Measurements from ENCODE around the gene CACUL1.
"Not testable (repeated sequence)": the region's sequence is repeated elsewhere in the genome, so short reads cannot be mapped to it uniquely, and the experiment has no call there.

CACUL1 gene

GRCh38 chr10:118754556-118755423 is at the start of gene CACUL1:
CACUL1 (minus strand) TSS chr10:118754970; CDS start chr10:118754762, 208 bp downstream.
- peak; percentile 98 for DNase-seq

DNA sequence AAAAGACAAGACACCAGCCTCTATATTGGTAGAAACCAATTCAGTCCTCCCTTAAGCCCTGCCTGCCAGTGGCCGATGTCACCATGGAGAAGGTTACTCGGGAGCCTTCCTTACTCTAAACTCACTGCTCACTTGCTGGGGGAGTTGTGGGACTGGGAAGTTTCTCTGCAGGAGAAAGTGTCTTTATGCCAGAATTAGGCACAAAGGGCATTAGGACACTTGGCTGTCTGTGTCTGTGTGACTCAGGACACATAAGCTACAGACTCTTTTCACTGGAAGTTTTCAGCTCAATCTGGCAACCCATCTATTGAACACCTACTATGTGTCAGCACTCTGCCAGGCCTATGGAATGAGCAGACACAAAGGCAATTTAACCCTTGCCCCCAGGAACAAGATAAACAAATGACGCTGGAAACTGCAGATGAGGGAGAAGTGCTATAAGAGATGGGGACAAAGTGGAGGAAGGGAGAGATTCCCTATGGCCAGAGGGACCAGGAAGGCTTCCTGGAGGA is 49.5 kb upstream of the CACUL1 start:
- DNase-seq: no peak

- no peak for DNase-seq
Observed at GRCh38 chr10:118802126-118802793, 47.5 kb upstream of the CACUL1 start.

DNA sequence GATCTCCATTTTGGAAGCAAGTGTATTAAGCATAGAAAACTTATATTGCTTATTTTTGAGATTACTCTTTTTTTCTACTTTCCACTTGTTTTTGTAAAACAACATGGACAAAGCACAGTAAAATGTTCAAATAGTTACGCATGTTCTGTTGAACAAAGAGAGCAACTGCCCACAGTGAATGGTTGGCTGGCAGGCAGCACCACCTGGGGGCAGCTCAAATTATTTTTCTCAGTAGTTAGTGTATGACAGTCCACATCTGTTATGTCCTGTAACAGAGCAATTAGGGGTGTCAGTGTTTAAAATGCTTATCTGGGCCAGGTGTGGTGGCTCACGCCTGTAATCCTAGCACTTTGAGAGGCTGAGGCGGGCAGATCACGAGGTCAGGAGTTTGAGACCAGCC is 46.1 kb upstream of the CACUL1 start:
- DNase-seq: no peak

GRCh38 chr10:118799777-118800176 is 45.0 kb upstream of the CACUL1 start:
- DNase-seq: no peak

DNA sequence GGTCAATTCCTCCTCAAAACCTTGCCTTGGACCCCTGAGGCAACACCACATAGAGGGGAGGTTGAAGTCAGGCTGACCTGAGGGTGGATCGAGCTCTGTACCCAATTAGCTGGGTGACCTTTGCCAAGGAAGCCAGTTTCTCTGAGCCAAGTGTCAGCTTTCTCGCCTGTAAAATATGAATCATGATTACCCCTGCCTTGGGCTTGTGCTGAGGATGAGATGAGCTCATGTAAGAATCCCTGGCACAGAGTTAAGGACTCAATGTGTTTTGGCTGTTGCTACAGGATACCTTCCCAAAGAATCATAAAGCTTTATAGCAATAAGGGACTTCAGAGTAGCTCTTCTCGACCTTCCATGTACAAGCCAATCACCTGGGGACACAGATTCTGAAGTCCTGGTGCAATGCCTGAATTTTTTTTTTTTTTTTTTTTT is 43.5 kb upstream of the CACUL1 start:
- DNase-seq: no peak

DNA sequence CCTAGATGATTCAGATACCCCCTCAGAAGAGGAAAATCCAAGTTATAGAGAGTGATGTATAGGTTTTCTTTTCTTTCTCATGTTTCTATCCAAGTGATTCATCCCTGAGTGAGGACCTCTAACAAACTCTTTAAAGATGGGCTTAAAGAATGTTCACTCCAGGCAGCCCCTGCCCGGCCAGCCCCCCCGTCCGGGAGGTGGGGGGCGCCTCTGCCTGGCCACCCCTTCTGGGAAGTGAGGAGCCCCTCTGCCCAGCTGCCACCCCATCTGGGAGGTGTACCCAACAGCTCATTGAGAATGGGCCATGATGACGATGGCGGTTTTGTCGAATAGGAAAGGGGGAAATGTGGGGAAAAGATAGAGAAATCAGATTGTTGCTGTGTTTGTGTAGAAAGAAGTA is 40.2 kb upstream of the CACUL1 start:
- DNase-seq: not testable (repeated sequence)

- no peak for DNase-seq
Observed at GRCh38 chr10:118793545-118793944, 38.8 kb upstream of the CACUL1 start.

GRCh38 chr10:118792526-118792925 is 37.8 kb upstream of the CACUL1 start:
- DNase-seq: no peak

GRCh38 chr10:118790058-118790457 is 35.3 kb upstream of the CACUL1 start:
- no peak for DNase-seq

- no peak for DNase-seq
Observed at GRCh38 chr10:118785551-118785950, 30.8 kb upstream of the CACUL1 start.

- no peak for DNase-seq
Observed at GRCh38 chr10:118783776-118784545, 29.2 kb upstream of the CACUL1 start.

DNA sequence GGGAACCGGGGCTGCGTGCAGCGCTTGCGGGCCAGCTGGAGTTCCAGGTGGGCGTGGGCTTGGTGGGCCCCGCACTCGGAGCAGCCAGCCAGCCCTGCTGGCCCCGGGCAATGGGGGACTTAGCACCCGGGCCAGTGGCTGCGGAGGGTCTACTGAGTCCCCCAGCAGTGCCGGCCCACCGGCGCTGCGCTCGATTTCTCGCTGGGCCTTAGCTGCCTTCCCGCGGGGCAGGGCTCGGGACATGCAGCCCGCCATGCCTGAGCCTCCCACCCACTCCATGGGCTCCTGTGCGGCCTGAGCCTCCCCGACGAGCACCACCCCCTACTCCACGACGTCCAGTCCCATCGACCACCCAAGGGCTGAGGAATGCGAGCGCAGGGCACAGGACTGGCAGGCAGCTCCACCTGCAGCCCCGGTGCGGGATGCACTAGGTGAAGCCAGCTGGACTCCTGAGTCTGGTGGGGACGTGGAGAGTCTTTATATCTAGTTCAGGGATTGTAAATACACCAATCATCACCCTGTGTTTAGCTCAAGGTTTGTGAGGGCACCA is 28.2 kb upstream of the CACUL1 start:
- not testable (repeated sequence) for DNase-seq

DNA sequence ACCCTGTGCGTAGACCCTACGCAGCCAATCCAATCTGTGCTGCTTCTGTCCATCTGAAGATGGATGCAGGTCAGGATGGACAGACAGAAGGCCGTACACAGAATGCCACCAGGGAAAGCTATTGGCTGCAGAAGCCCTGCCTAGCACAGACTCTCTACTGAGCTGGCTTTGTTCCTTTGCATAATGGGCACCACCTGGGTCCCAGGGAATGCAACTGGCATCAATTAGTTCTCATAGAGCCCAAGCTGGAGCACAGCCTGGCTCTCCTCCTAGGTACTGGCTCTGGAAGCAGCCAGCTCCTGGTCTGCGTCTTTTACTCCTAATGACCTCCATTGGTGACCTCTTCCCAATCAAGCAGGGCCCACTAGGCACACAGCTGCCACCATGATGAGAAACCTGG is 26.8 kb upstream of the CACUL1 start:
- no peak for DNase-seq

DNA sequence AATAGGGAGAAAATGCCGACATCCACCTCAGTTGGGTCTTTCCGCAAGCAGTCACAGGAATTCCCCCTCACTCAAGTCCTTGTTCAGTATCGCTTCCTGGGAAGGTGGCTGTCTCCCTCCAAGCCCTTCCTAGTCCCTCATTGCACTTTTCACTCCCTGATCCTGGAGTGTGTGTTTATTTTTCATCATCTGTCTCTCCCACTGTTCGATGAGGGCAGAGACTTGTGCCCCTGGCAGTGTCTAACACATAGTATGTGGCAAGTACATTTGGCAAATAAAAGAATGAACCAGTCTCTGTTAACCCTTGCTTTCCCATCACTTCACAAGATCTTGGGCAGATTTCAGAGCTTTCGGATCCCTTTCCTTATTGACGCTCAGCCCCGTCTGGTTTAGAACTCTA is 24.0 kb upstream of the CACUL1 start:
- no peak for DNase-seq

DNA sequence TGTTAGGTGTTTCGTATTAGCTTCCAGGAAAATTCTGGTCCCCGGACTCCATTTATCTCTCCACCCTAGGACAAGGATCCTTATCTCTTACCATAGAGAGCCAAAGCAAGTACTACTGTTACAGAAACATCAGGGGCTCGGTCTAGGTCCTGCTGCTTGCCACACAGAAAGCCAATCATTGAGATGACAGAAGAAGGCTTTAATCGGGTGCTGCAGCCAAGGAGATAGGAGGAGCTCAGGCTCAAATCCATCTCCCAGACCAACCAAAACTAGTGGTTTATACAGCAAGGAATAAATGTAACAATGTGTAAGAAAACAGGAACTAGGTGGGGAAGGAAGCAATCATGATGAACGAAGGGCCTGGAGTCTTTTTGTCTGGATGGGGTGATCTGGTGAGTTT is 22.2 kb upstream of the CACUL1 start:
- DNase-seq: no peak

GRCh38 chr10:118776033-118776432 is 21.3 kb upstream of the CACUL1 start:
- no peak for DNase-seq

GRCh38 chr10:118775478-118775877 is 20.7 kb upstream of the CACUL1 start:
- no peak for DNase-seq

GRCh38 chr10:118773041-118773440 is 18.3 kb upstream of the CACUL1 start:
- no peak for DNase-seq

- no peak for DNase-seq
Observed at GRCh38 chr10:118771976-118772375, 17.2 kb upstream of the CACUL1 start.

DNA sequence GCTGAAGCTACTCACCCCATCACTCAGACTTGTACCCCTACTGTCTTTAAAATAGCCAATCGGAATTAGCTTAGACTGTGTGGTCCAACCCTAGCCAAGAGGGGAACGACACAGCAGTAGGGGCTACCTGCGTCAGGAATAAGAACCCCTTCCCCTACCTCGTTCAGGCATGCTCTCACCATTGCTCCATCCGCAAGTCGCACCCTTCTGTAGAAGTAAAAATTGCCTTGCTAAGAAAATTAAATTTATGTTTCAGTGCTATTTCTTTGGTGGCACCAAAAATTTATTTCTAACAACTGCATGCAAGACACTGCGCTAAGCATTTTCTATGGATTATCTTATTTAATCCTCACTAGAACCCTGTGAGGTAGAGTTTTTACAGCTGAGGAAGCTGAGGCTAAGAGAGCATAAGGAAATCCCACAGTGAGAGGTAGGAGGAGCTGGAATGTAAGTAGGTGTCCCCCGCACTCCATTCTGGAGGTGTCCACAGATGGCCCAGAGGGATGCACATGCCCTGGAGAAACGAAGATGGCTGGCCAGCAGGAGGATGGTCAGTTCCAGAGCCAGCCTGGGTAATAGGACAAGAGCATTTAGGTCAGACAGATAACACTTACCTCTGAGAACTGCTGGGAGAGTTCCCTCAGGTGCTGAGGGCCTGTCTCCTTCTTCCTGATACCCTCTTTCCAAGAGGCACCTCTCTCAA is 15.3 kb upstream of the CACUL1 start:
- DNase-seq: no peak

Measured in amniotic stem cell (primary cell).